GM04503 (cell line): ENCODE results near the gene CHRNA1.

Experiments used
- DNase-seq: peaks from one replicate; pipeline ENCODE4 v3.0.0-alpha.2; 2012; ENCODE audit warnings: low read depth

CHRNA1 gene

GRCh38 chr2:174781996-174782395 lies 17.7 kb upstream of the CHRNA1 start:
- DNase-seq = no peak

DNA sequence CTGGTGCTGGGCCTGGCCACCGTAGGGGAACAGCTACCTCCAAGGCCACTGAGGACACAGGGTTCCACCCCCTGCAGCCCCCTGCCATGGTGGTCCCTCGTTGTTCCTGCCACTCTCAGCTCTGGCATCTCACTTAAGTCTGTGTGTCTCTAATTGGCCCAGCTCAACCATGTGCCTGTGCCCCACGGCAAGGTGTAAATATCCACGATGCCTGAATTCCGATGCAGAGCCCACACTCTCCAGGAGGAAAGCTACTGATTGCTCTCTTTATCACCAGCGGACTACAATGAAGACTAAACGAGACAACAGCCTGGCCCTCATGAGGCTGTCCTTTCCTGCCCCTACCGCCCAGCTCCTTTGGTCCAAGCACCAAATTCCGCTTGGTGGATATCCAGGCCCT lies 17.0 kb upstream of the CHRNA1 start:
- no peak for DNase-seq

DNA sequence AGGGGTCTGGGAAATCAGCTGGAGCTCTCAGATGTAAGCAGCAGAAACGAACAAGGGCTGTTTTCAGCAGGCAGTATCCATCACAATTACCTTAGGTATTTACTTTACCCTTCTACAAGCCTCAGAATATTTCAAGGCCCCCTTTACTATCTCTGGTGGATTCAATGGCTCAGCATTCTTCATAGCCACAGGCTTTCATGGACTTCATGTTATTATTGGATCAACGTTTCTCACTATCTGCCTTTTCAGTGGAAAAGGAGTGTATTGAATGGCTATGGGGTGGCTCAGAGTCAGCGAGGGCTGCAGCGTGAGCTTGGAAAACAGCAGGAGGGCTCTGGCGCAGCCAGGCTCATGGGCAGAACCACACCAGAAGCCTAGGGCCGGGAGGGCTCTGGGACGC lies 16.6 kb upstream of the CHRNA1 start:
- DNase-seq = no peak

GRCh38 chr2:174780191-174780840 lies 16.0 kb upstream of the CHRNA1 start:
- no peak for DNase-seq

DNA sequence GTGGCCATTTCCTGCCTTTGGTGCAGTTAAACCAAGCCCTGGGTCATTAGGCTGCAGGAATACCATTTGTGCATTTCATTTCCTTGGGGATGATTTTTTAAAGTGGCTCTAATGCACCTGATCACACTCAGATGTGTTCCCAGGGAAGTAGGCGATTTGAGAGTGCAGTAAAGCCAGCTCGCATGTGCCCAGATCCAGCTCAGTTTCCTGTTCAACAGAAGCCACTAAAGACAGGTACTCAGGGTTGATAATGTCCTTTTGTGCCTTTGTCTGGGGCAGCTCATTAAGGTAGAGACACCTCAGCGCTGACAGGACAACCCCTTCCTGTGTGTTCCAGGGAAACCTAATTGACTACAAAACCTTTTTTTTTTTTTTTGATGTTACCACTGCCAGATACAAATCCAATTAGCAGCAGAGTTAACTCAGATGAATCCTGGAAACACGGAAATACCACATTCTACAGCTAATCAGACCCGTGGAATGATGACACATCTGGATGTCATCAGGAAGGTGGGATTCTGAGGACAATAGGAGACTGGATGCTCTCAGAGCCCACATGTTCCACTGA lies 15.2 kb upstream of the CHRNA1 start:
- DNase-seq = peak; percentile 67

GRCh38 chr2:174778085-174778981 lies 14.1 kb upstream of the CHRNA1 start:
- peak; percentile 100 for DNase-seq

DNA sequence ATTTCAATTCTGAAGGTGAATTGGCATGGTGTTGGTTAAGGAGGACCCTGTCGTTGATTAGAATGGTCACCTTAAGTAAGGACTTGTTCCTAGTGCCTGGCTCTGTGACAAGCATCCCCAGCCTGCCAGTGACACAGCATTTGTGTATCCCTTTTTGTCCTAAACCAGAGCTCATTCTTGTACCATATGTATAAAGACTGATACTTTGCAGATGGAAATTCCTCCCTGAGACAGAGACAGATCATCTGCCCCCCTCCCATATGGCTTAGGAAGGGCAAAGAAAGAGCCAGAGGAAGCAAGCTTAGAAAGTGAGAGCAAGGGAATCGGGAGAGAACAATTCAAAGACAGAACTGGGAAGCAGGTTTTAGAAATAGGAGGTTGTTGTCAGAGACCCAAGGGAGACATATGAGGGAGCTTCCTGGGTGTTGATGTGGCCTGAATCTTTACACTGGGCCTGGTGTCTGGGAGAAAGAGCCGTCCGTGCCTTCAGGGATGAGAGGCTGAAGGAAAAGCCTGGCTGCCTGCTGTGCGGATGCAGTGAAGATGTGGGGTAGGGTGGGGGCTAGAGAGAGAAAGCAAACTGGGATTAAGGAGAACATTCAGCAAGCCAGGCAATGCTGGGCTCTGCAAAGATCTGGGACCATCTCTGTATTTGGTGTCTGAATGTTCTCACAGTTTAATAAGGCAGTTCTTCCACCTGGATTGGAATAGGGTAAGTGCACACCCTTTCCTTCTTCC lies 13.2 kb upstream of the CHRNA1 start:
- DNase-seq = no peak

DNA sequence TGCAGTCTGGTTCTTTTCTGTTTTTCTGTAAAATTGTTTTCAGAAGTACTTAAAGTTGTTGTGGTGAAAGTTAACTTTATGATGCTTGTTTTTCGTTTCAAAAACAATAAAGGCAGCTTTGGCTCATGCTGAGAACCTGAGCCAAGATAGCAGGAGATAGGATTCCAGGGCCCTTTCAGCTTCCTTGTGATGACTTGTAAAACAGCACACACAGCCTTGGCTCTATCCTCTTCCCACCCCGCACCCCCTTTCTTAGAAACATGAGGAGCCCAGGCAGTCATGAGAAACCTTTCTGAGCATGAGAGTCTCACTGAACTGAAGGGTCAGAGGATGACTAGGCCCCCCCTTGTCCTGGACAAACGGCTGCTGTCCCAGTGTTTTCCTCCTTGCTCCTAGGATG lies 12.4 kb upstream of the CHRNA1 start:
- no peak for DNase-seq

- no peak for DNase-seq
These were observed 12.0 kb upstream of the CHRNA1 start for GRCh38 chr2:174776223-174776622.

GRCh38 chr2:174775571-174775980 lies 11.3 kb upstream of the CHRNA1 start:
- DNase-seq = no peak

DNA sequence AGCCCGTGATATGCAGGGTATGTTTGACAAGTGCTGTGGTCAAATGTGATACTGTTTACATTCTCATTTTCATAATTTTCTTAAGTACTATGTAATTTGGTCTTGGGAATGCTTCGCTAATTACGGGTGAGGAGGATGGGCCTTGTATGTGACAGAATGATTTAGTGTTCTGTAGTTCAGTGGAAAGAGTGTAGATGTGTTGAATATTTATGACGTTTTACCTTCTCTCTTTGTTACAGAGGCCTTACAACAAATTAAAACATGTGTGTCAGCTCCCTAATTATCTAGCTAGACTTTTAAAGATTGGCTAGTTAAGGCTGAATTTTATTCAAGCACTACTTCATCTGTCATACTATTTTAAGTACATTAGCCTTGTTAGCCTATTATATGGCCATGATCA lies 10.6 kb upstream of the CHRNA1 start:
- DNase-seq = no peak

GRCh38 chr2:174773215-174773614 lies 8.9 kb upstream of the CHRNA1 start:
- DNase-seq = no peak

DNA sequence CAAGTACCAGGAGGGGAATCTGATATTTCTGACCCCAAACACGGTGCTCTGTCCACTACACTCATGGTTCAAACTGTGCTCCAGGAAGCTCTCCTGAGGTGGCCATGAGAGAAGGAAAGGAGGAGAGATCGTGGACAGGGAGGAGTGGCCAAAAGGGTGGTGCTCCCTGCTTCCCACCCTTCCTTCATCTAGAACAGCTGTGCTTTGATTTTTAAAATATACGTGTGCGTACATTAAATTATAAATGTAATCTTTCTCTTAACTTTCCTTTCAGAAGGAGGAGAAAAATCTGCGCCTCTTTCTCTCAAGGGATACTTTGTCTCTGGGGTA lies 8.2 kb upstream of the CHRNA1 start:
- DNase-seq = no peak

DNA sequence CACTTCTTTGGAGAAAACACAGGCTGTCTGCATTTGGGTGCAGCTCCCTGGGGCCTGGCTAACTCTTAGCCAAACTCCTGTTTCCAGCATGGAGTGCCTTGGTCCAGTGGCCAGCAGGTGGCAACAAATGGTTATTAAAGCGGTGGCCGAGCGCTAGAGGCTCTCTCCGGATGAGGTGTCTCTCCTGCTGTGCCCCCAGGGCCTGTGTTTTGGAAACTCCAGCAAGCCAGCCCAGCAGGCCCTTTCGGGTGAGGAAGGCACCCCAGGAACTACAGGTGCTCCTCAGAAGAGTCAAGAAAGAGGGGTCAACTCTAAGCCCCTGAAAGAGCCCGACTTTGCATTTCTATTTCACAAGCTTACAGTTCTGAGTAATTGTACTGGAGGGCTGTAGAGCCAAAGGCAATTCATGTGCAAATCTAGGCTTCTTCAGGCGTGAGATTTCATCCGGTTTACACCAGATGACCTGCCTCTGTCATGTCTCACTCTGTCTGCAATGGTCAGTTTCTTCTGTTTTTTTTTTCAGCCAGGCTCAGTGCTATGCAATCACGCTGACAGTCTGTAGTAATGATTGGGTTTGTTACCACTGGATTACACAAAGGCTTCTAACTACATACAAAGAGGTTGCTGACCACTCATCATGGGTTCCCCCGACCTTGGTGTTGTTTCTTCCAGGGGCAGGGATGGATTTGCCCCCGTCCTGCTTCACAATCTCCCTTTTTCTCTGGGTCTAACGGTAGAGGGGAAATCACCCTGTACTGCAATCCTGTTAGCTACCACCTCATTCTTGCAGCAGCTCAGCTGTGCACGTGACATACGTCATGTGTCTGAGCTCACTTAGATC lies 7.6 kb upstream of the CHRNA1 start:
- DNase-seq = peak; percentile 63

- no peak for DNase-seq
These were observed 6.9 kb upstream of the CHRNA1 start for GRCh38 chr2:174771136-174771535.

GRCh38 chr2:174768557-174768956 lies 4.3 kb upstream of the CHRNA1 start:
- no peak for DNase-seq

DNA sequence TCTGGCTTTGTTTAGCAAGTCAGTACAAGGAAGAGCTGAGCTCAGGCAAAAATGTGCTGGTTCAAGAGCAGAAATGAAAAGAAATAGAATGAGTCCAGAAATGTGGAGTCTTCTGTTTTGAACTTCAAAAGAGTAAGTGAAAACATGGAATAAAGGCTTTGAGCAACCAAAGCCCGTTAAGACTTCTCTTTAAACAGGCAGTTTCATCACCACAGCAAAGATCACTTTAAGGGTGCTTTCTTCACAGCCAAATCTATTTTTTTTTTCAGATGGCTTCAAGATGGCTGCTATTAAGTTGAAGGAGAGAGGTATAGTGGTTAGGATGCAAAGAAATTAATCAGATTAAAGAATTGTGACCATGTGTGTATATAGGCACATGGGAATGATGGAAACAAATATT lies 2.0 kb upstream of the CHRNA1 start:
- no peak for DNase-seq

DNA sequence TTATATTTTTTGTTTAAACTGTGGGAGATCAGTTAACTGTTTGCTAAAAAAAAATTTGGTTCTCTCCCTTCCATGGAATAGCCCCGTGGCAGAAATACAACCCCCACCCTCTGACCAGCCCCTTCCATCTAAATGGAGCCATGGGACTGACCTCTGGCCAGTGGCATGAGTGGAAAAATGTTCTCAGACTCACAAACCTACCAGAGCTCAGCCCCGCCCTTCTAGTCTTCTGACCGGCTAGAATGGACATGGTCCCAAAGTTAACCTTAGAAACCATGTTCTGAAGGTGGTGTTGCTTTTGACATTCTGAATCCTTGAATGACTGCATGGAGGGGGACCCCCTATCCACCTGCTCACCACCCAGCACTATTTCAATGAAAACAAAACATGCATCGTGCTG lies 1.3 kb upstream of the CHRNA1 start:
- no peak for DNase-seq

- DNase-seq = no peak
These were observed 492 bp downstream of the CHRNA1 start for GRCh38 chr2:174763780-174764179.

DNA sequence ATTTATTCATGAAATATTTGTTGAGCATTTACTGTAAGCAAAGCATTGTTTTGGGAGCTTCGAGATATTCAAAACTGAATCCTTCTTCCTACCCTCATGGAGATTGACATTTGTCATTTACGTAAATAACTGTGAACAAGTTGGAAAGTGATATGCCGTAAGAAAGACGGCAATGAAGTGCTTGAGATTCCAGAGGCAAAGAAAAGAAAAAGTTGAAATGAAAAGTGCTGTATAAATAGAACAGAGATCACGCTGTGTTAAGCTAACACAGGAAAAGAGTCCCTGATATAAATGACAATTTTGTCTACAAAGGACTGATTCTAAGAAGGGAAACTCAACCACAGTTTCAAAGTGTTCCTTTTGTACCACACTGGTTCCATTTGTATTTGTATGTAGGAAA lies 1.8 kb downstream of the CHRNA1 start:
- no peak for DNase-seq

GRCh38 chr2:174761837-174762236 lies 2.4 kb downstream of the CHRNA1 start:
- DNase-seq = no peak
